ENCODE measurements around the gene CASKIN1.
"Not testable (repeated sequence)": the region's sequence is repeated elsewhere in the genome, so short reads cannot be mapped to it uniquely, and the experiment has no call there.

CASKIN1 gene

DNA sequence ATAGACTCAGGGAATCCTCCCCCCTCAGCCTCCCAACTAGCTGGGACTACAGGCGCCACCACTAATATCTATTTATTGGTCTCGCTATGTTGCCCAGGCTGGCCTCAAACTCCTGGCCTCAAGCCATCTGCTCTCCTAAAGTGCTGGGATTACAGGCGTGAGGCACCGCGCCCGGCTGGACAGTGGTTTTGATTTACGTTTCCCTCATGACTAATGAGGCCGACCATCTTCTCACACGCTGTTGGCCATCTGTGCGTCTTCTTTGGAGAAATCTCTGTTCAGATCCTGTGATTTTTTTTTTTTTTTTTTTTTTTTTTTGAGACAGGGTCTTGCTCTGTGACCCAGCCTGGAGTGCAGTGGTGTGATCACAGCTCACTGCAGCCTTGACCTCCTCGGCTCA lies 67.2 kb downstream of the CASKIN1 start:
- not testable (repeated sequence) for DNase-seq

DNA sequence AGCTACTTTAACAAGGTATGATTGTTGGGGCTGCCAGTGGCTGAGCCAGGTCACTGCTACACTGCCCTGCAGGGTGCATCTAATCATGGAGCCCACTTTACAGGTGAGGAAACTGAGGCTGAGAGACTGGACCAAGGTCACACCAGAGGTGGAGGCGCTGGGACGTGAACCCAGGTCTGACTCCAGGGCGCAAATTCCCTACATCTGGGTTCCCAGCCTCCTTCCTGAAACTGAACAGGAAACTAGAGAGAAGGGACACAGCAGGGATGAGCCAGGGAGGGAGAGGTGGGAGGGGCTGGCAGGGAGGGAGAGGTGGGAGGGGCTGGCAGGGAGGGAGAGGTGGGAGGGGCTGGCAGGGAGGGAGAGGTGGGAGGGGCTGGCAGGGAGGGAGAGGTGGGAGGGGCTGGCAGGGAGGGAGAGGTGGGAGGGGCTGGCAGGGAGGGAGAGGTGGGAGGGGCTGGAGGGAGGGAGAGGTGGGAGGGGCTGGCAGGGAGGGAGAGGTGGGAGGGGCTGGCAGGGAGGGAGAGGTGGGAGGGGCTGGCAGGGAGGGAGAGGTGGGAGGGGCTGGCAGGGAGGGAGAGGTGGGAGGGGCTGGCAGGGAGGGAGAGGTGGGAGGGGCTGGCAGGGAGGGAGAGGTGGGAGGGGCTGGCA lies 68.7 kb downstream of the CASKIN1 start:
- not testable (repeated sequence) for DNase-seq
